ENCODE results near the gene MMP23B.

GRCh38 chr1:1622010-1622787, 9.8 kb upstream of the MMP23B start:
- TF ChIP-seq CTCF (conservative IDR thresholded peaks at IDR 0.05; ENCODE audit: low read depth in 2 of 2) (no peak), CREB1 (CRISPR knock-in tag; IDR thresholded peaks at IDR 0.05; ENCODE audit: low read depth) (no peak), POLR2AphosphoS5 (IDR thresholded peaks at IDR 0.05; ENCODE audit: low read depth) (no peak), JUNB (IDR thresholded peaks at IDR 0.05; ENCODE audit: unreplicated experiment) (no peak), ZNF462 (CRISPR knock-in tag; IDR thresholded peaks at IDR 0.05) (no peak), EZH2phosphoT487 (IDR thresholded peaks at IDR 0.05; ENCODE audit: unreplicated experiment) (no peak), EZH2 (IDR thresholded peaks at IDR 0.05; ENCODE audit: low read depth, unreplicated experiment) (no peak), REST (IDR thresholded peaks at IDR 0.05; ENCODE audit: unreplicated experiment) (no peak), ETS1 (IDR thresholded peaks at IDR 0.05) (no peak), NANOG (IDR thresholded peaks at IDR 0.05; ENCODE audit: borderline replicate concordance) (no peak), ZNF114 (CRISPR knock-in tag; IDR thresholded peaks at IDR 0.05) (no peak), ZNF331 (CRISPR knock-in tag; IDR thresholded peaks at IDR 0.05; ENCODE audit: low read depth) (no peak), STAT1 (IDR thresholded peaks at IDR 0.05; ENCODE audit: unreplicated experiment) (no peak)

Measured in GM23338 (cell line).